A549 (cell line): Measurements from ENCODE around the gene TRAF3IP1. TPM values are rescaled to one million over a fixed set of nuclear protein-coding genes. Genes with fewer than 3 reads are reported as not detected.

Experiments
- ATAC-seq, 2 experiments: fragments of 200-7000 bp in 1 of 2; fragments of >200 bp in 1 of 2; cut with Nextera tagmentation in 1 of 2; cut with Tn5 transposase in 1 of 2; 3 replicates each; pipeline versions ENCODE4 v1.8.0 to v1.9.1; 2018 to 2020; ENCODE audit warnings: mild to moderate bottlenecking in 1 of 2, moderate library complexity in 1 of 2
- CTCF ChIA-PET: fragments of 300-600 bp; sonication (Branson Sonifier 250); formaldehyde crosslinking; extraction: SDS; loops from one replicate; lab custom pipeline; 2021; ENCODE audit warnings: antibody characterized with exemption, inconsistent platforms; lab: Yijun Ruan, JAX
- POLR2A ChIA-PET: fragments of 350-600 bp; formaldehyde crosslinking; extraction: SDS; loops from one replicate; lab custom pipeline; 2021; ENCODE audit warnings: antibody characterized with exemption, inconsistent platforms; lab: Yijun Ruan, JAX
- DNase-seq, 2 experiments: peaks; one replicate each; pipeline versions ENCODE4 v3.0.0 to v3.0.0-alpha.2; 2011 to 2016; ENCODE audit warnings: low read depth in 1 of 2, low spot score in 1 of 2
- FAIRE-seq: peaks from 2 replicates; lab custom pipeline; 2011; peaks lifted over from hg19 to GRCh38; lab: Jason Lieb, UNC
- H3K27ac ChIP-seq, 2 experiments: fragments of >200 bp; sonication (Bioruptor Twin); formaldehyde crosslinking; 3 replicates each; pipeline ENCODE4 v1.5.1; 2016 to 2017
- H3K4me1 ChIP-seq: fragments of >200 bp; sonication (Bioruptor Twin); formaldehyde crosslinking; 3 replicates; pipeline ENCODE4 v1.6.1; 2016
- H3K4me2 ChIP-seq: fragments of >200 bp; sonication (Bioruptor Twin); formaldehyde crosslinking; 3 replicates; pipeline ENCODE4 v1.6.1; 2016
- H3K4me3 ChIP-seq: fragments of >200 bp; sonication (Bioruptor Twin); formaldehyde crosslinking; 3 replicates; pipeline ENCODE4 v1.5.1; 2016
- H3K9me3 ChIP-seq: fragments of >200 bp; sonication (Bioruptor Twin); formaldehyde crosslinking; 3 replicates; pipeline ENCODE4 v1.6.1; 2016
- ATOH8 ChIP-seq: fragments of 250-450 bp; sonication (Bioruptor Pico); IDR thresholded peaks from 2 replicates; pipeline ENCODE4 v1.5.0; 2020; ENCODE audit warnings: low read depth, mild to moderate bottlenecking, moderate library complexity
- CBX2 ChIP-seq: fragments of 200-600 bp; sonication (generic); IDR thresholded peaks from 2 replicates; pipeline ENCODE4 v1.6.1; 2016; ENCODE audit warnings: low read depth, mild to moderate bottlenecking, borderline replicate concordance
- CHD2 ChIP-seq: fragments of 150-350 bp; IDR thresholded peaks from 2 replicates; pipeline ENCODE4 v1.6.1; 2014; ENCODE audit warnings: low read length; ENCODE audit not compliant: partially characterized antibody
- CHD4 ChIP-seq: fragments of 200-600 bp; sonication (generic); IDR thresholded peaks from 2 replicates; pipeline ENCODE4 v1.6.1; 2016; ENCODE audit warnings: antibody characterized with exemption, mild to moderate bottlenecking, borderline replicate concordance
- EHF ChIP-seq: fragments of 250-450 bp; sonication (Bioruptor Pico); IDR thresholded peaks from 2 replicates; pipeline ENCODE4 v1.5.0; 2020; ENCODE audit warnings: mild to moderate bottlenecking
- ELK1 ChIP-seq: fragments of 150-350 bp; IDR thresholded peaks from 2 replicates; pipeline ENCODE4 v1.6.1; 2014; ENCODE audit warnings: low read depth, mild to moderate bottlenecking, low read length
- EP300 ChIP-seq, 2 experiments: fragments of >200 bp; sonication (Bioruptor Twin); formaldehyde crosslinking; IDR thresholded peaks; 2 replicates in 1 of 2; 3 replicates in 1 of 2; pipeline ENCODE4 v1.6.1; 2016 to 2017
- ESRRA ChIP-seq: fragments of 150-350 bp; IDR thresholded peaks from 2 replicates; pipeline ENCODE4 v1.6.1; 2014; ENCODE audit warnings: mild to moderate bottlenecking, low read length, borderline replicate concordance
- FOSL2 ChIP-seq, 2 experiments: fragments of 450-650 bp in 1 of 2; fragments of >200 bp in 1 of 2; sonication (Bioruptor Twin) in 1 of 2; formaldehyde crosslinking; IDR thresholded peaks; 2 replicates each; pipeline versions ENCODE4 v1.5.0 to v1.6.1; 2016 to 2020; ENCODE audit warnings: mild to moderate bottlenecking in 1 of 2, moderate library complexity in 1 of 2
- GATA3 ChIP-seq: IDR thresholded peaks from 2 replicates; pipeline ENCODE4 v1.6.1; 2012; ENCODE audit warnings: borderline replicate concordance
- HES2 ChIP-seq: fragments of >200 bp; sonication (Bioruptor Twin); formaldehyde crosslinking; IDR thresholded peaks from 2 replicates; pipeline ENCODE4 v1.6.1; 2016
- HOXA7 ChIP-seq: fragments of 250-450 bp; sonication (Bioruptor Pico); IDR thresholded peaks from 2 replicates; pipeline ENCODE4 v1.5.0; 2020; ENCODE audit warnings: mild to moderate bottlenecking, moderate library complexity
- JUNB ChIP-seq: fragments of >200 bp; sonication (Bioruptor Twin); formaldehyde crosslinking; IDR thresholded peaks from 2 replicates; pipeline ENCODE4 v1.6.1; 2016
- KDM5A ChIP-seq: fragments of 200-600 bp; sonication (generic); IDR thresholded peaks from 2 replicates; pipeline ENCODE4 v1.6.1; 2016; ENCODE audit warnings: antibody characterized with exemption, mild to moderate bottlenecking
- MAX ChIP-seq: IDR thresholded peaks from 2 replicates; pipeline ENCODE4 v1.6.1; 2012
- MAZ ChIP-seq: fragments of 150-350 bp; IDR thresholded peaks from 2 replicates; pipeline ENCODE4 v1.6.1; 2014; ENCODE audit warnings: antibody characterized with exemption, low read depth, low read length, borderline replicate concordance
- NFE2L2 ChIP-seq: fragments of 150-350 bp; conservative IDR thresholded peaks from 2 replicates; pipeline ENCODE4 v1.6.1; 2014; ENCODE audit warnings: low read length
- NR3C1 ChIP-seq: fragments of >200 bp; sonication (Bioruptor Twin); formaldehyde crosslinking; IDR thresholded peaks from 3 replicates; pipeline ENCODE4 v1.6.1; 2017
- PHF8 ChIP-seq: fragments of 200-600 bp; sonication (generic); IDR thresholded peaks from 2 replicates; pipeline ENCODE4 v1.6.1; 2016; ENCODE audit warnings: low read depth, mild to moderate bottlenecking, antibody characterized with exemption, moderate library complexity, borderline replicate concordance
- POLR2AphosphoS2 ChIP-seq: conservative IDR thresholded peaks from 2 replicates; pipeline ENCODE4 v1.6.1; 2012; ENCODE audit warnings: low read length, improper control_type of control experiment, inconsistent platforms
- RAD21 ChIP-seq, 2 experiments: fragments of >200 bp in 1 of 2; sonication (Bioruptor Twin) in 1 of 2; formaldehyde crosslinking in 1 of 2; IDR thresholded peaks in 1 of 2; conservative IDR thresholded peaks in 1 of 2; 2 replicates in 1 of 2; 3 replicates in 1 of 2; pipeline ENCODE4 v1.6.1; 2012 to 2018; ENCODE audit warnings: inconsistent platforms in 1 of 2
- RARB ChIP-seq: fragments of 250-450 bp; sonication (Bioruptor Pico); IDR thresholded peaks from 2 replicates; pipeline ENCODE4 v1.8.0; 2021; ENCODE audit warnings: mild to moderate bottlenecking, moderate library complexity
- RCOR1 ChIP-seq: fragments of 150-350 bp; IDR thresholded peaks from 2 replicates; pipeline ENCODE4 v1.6.1; 2014; ENCODE audit warnings: antibody characterized with exemption, low read length, low read depth
- RFX5 ChIP-seq: fragments of 450-650 bp; IDR thresholded peaks from 2 replicates; pipeline ENCODE4 v1.7.1; 2014; ENCODE audit warnings: antibody characterized with exemption, mild to moderate bottlenecking, moderate library complexity
- RNF2 ChIP-seq: fragments of 200-600 bp; sonication (generic); IDR thresholded peaks from 2 replicates; pipeline ENCODE4 v1.6.1; 2016; ENCODE audit warnings: low read depth, mild to moderate bottlenecking, antibody characterized with exemption, moderate library complexity, borderline replicate concordance
- USF2 ChIP-seq: fragments of 450-650 bp; IDR thresholded peaks from 2 replicates; pipeline ENCODE4 v1.6.1; 2014; ENCODE audit warnings: antibody characterized with exemption
- ZNF302 ChIP-seq: fragments of 250-450 bp; sonication (Bioruptor Pico); IDR thresholded peaks from 2 replicates; pipeline ENCODE4 v1.9.0; 2021; ENCODE audit warnings: inconsistent platforms, mild to moderate bottlenecking, moderate library complexity
- ZSCAN20 ChIP-seq: fragments of 250-450 bp; sonication (Bioruptor Pico); IDR thresholded peaks from 2 replicates; pipeline ENCODE4 v1.8.0; 2022; ENCODE audit warnings: mild to moderate bottlenecking, moderate library complexity
- WGBS: methylation state at CpG from one replicate; pipeline ENCODE4 v1.1.6; 2017; ENCODE audit errors: missing lambda C conversion rate; 5-methylcytosine and 5-hydroxymethylcytosine counted together
- polyA plus RNA-seq, 4 experiments: library from polyadenylated mRNA; depleted of rRNA in 3 of 4; stranded (reverse); fragments of >200 nt; fragmentation: RNase III in 1 of 4; extraction: RNeasy Plus Mini Kit Qiagen cat#74134 plus additional on column Dnase treatment in 1 of 4; gene quantifications; 2 replicates in 3 of 4; 3 replicates in 1 of 4; pipeline ENCODE4 v1.2.3, GENCODE V29; 2011 to 2017

TRAF3IP1 gene
- polyA plus RNA-seq, 2 of the 4 experiments (the other 2 are of a cell fraction) = 10.6 to 19.2 TPM

GRCh38 chr2:238415036-238415764 is 94.9 kb downstream of the TRAF3IP1 start:
- Histone ChIP-seq H3K4me1 (no peaks in the 10 kb centered on the region), H3K27ac (no peak overlapping the region), H3K4me2 (no peak overlapping the region), H3K4me3 (no peak overlapping the region), H3K9me3 (no peaks in the 10 kb centered on the region)
- no peak for ATAC-seq
- WGBS = 91% methylated on average over 10 of the region's 12 CpGs
- POLR2A ChIA-PET = no interaction called here
- DNase-seq = no peak
- FAIRE-seq = no peak
- CTCF ChIA-PET = interaction anchor here (1.0 kb wide), 1 partner anchor 51 kb away, joined by 5 read pairs; no protein-coding TSS in a partner anchor
- TF ChIP-seq RFX5 (no peak), ELK1 (no peak), RARB (CRISPR knock-in tag) (no peak), HES2 (no peak), MAX (no peak), RNF2 (no peak), USF2 (no peak), ESRRA (no peak), FOSL2 (IDR thresholded peaks at IDR 0.05) (no peak), FOSL2 (CRISPR knock-in tag; IDR thresholded peaks at IDR 0.05) (no peak), PHF8 (no peak), MAZ (no peak), NFE2L2 (no peak), CHD4 (no peak), ZNF302 (no peak), NR3C1 (no peak), EP300 (IDR thresholded peaks at IDR 0.05) (no peak), KDM5A (no peak), RCOR1 (no peak)

- ChIA-PET POLR2A (no interaction called here), CTCF (no interaction called here)
- no peaks in the 10 kb centered on the region for H3K9me3 ChIP-seq
- H3K27ac ChIP-seq = no peak overlapping the region
- no peak for FAIRE-seq
- no peak for DNase-seq
- ATAC-seq = no peak
- TF ChIP-seq HES2 (no peak), RAD21 (conservative IDR thresholded peaks at IDR 0.05 in 1 of 2, IDR thresholded peaks at IDR 0.05 in 1 of 2) (no peak), MAZ (no peak), GATA3 (no peak), EHF (CRISPR knock-in tag) (no peak), ZNF302 (no peak), ATOH8 (CRISPR knock-in tag) (no peak), JUNB (no peak), HOXA7 (CRISPR knock-in tag) (no peak), CBX2 (no peak), ELK1 (no peak), POLR2AphosphoS2 (no peak), MAX (no peak), ZSCAN20 (CRISPR knock-in tag) (no peak), CHD2 (no peak)
- H3K4me3 ChIP-seq = no peak overlapping the region
- WGBS = 88% methylated on average over 5 of the region's 5 CpGs
- H3K4me1 ChIP-seq = no peaks in the 10 kb centered on the region
- H3K4me2 ChIP-seq = no peak overlapping the region
Observed at GRCh38 chr2:238415893-238416292, 95.6 kb downstream of the TRAF3IP1 start.
